ENCODE measurements around the gene FBXW4.

The FBXW4 gene

GRCh38 chr10:101585841-101586240 lies 109.1 kb downstream of the FBXW4 start:
- peaks cover 42% of the 10 kb centered on the region for H3K4me1 Mint-ChIP-seq
- no peaks in the 10 kb centered on the region for H3K9me3 Mint-ChIP-seq
- no peak for DNase-seq
- peak overlapping the region; percentile 96 for H3K4me3 Mint-ChIP-seq
- peak overlapping the region; percentile 47 for H3K27ac Mint-ChIP-seq
- peaks cover 19% of the 10 kb centered on the region for H3K36me3 Mint-ChIP-seq (ENCODE audit: low read depth)
- no peak for TF ChIP-seq CTCF (IDR thresholded peaks at IDR 0.05)
- H3K27me3 Mint-ChIP-seq (ENCODE audit: low read depth, poor library complexity), result peaks cover 3% of the 10 kb centered on the region

DNA sequence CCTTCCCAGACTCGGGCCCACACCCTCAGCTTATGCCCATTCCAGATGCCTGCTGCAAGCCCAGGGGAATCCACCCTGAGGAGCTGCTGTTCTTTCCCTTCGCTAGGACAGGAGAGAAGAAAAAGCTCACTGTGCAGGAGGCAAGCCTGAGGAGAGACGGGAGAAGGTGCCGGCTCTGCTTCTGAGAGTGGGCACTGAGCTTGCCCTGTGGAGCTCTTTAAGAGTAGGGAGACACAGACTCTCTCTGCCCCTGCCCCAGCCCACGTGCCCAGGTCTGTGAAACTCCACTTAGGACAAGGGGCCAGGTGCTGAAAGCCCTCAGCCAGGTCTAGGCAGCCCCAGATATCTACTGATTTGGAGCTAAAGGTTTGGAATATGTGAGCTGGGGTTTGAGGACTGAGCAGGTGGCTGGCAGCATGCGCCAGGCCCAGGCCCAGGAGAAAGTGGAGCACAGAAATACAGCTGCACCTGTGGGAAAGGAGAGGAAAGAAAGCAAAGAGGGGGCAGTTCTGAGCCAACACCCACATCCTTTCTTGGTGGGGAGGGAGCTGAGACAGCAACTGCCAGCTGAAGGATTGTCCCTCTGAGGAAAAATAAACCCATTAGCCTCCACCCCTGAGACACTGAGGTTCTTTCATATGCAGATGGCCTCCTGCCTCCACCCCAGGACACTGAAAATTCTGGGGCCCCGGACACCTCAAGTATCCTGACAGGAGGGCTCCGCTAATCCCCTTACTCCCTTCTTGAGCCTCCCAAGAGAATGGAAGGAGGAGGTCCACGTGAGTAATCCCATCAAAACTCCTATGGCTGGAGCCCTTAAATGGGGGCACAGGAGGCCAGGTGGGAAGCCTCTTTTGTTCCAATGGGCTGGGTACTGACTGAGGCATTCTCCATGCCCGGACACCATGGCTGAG lies 114.2 kb downstream of the FBXW4 start:
- DNase-seq, result no peak
- no peaks in the 10 kb centered on the region for H3K9me3 Mint-ChIP-seq
- H3K4me3 Mint-ChIP-seq, result no peak overlapping the region
- H3K36me3 Mint-ChIP-seq (ENCODE audit: low read depth), result peaks cover 41% of the 10 kb centered on the region
- peaks cover 3% of the 10 kb centered on the region for H3K27me3 Mint-ChIP-seq (ENCODE audit: low read depth, poor library complexity)
- no peak overlapping the region for H3K27ac Mint-ChIP-seq
- no peak for TF ChIP-seq CTCF (IDR thresholded peaks at IDR 0.05)
- H3K4me1 Mint-ChIP-seq, result peaks cover 4% of the 10 kb centered on the region

DNA sequence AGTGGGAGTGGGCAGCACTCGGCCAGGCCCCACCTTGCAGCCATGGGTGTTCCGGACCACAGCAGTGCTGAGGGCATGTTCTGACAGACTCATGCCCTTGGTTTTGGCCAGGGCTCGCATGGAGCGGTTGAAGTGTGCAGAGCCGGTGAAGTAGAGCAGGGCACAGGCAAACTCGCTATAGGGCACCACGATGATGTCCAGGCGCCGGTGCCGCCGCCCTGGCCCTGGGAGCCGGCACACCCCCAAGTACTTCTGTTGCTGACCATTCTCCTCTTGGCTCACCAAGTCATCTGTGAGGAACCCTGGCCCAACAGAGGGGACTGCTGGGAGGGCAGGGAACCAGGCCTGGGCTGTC lies 115.5 kb downstream of the FBXW4 start:
- Mint-ChIP-seq H3K4me1 (peaks cover 7% of the 10 kb centered on the region), H3K36me3 (ENCODE audit: low read depth) (peaks cover 34% of the 10 kb centered on the region), H3K4me3 (no peak overlapping the region), H3K27me3 (ENCODE audit: low read depth, poor library complexity) (no peaks in the 10 kb centered on the region), H3K27ac (no peak overlapping the region), H3K9me3 (no peaks in the 10 kb centered on the region)
- no peak for DNase-seq
- TF ChIP-seq CTCF (IDR thresholded peaks at IDR 0.05), result no peak

DNA sequence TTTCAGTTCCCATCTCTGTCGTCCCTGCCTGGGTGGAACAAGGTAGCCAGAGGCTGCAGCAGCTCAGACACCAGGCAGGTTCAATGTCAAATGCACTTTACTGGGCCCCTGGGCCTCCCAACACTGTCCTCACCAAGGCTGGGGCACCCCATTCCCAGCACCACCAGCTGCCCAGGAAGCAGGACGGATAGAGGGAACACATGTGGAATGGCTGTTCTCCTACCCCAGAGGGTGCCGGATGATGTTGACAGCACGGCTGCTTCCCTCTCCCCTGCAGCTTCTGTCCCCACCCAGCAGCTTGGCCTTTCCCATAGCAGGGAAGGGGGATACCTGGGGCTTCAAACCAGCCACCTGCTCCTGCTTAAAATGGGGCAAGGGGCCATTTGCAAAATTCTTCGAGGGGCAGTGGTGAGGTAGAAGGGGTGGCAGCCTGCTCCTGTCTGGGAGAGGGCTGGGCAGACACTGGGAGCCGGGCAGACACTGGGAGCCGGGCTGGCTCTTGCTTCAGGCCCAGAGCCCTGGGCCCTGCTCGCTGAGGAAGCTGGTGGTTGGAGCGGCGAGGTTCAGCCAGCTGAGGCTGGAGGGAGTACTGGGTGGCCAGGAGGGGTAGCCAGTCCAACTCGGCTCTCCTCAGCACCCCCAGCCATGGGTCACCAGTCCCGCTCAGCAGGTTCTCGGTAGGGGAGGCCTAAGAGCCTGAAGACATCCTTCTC lies 116.0 kb downstream of the FBXW4 start:
- H3K4me3 Mint-ChIP-seq, result no peak overlapping the region
- peaks cover 29% of the 10 kb centered on the region for H3K36me3 Mint-ChIP-seq (ENCODE audit: low read depth)
- peaks cover 12% of the 10 kb centered on the region for H3K4me1 Mint-ChIP-seq
- no peak for TF ChIP-seq CTCF (IDR thresholded peaks at IDR 0.05)
- no peak for DNase-seq
- no peaks in the 10 kb centered on the region for H3K27me3 Mint-ChIP-seq (ENCODE audit: low read depth, poor library complexity)
- no peak overlapping the region for H3K27ac Mint-ChIP-seq
- H3K9me3 Mint-ChIP-seq, result no peaks in the 10 kb centered on the region

DNA sequence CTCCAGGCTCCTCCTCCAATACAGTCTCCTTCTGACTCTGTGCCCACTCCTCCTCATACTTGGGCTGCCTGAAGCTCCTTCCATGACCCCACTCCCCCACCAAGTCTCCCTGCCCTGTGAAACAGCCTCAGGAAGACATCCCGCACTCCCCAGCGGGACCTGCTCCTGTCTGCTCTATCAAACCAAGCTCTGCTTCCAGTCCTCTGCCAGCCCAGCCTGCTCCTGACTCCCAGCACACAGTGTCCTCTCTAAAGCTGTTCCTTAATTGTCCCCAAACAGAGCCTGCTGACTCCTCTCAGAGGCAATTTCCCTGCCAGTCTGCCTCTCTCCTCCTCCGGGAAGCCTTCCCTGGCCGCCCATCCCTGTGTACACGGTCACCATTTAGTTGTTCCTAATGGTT lies 116.8 kb downstream of the FBXW4 start:
- Mint-ChIP-seq H3K27ac (peak overlapping the region; percentile 81), H3K27me3 (ENCODE audit: low read depth, poor library complexity) (no peaks in the 10 kb centered on the region), H3K36me3 (ENCODE audit: low read depth) (peaks cover 26% of the 10 kb centered on the region), H3K9me3 (no peaks in the 10 kb centered on the region), H3K4me3 (no peak overlapping the region), H3K4me1 (peaks cover 14% of the 10 kb centered on the region)
- DNase-seq, result no peak
- no peak for TF ChIP-seq CTCF (IDR thresholded peaks at IDR 0.05)

Data from nephron progenitor cell (in vitro differentiated cells).